ENCODE data around the gene PTMS.
A peak's percentile ranks its signal among the peaks of the same experiment; 100 is the strongest.

PTMS gene

GRCh38 chr12:6790496-6791150 lies 24.5 kb downstream of the PTMS start:
- peak; percentile 74 for DNase-seq

DNA sequence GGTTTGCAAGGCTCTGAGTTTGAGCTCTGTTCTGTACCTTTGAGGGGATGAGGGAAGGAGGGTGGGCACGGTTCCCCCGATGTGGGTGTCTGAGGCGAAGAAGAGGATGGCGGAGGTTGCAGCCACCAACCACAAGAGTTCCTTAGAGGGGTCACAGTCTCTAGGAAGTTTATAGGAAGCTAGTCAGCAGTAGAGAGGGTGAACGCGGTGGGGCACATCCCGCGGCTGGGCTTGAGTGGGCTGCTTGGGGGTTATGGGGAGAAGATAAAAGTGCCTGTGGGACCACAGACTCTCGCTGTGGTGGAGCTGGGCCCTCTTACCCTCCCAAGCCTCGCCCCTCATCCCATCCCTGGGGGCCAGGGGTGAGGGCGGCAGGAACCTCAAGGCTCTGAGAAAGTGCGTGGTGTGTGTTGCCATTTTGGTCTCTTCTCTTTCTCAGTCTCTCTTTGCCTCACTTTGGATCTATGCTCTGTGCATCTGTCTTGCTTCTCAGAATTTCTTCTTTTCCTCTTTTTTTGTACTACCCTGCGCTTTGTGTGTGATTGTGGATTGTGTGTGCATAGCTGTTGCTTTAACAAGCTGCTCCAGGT lies 25.9 kb downstream of the PTMS start:
- DNase-seq: peak; percentile 36

DNA sequence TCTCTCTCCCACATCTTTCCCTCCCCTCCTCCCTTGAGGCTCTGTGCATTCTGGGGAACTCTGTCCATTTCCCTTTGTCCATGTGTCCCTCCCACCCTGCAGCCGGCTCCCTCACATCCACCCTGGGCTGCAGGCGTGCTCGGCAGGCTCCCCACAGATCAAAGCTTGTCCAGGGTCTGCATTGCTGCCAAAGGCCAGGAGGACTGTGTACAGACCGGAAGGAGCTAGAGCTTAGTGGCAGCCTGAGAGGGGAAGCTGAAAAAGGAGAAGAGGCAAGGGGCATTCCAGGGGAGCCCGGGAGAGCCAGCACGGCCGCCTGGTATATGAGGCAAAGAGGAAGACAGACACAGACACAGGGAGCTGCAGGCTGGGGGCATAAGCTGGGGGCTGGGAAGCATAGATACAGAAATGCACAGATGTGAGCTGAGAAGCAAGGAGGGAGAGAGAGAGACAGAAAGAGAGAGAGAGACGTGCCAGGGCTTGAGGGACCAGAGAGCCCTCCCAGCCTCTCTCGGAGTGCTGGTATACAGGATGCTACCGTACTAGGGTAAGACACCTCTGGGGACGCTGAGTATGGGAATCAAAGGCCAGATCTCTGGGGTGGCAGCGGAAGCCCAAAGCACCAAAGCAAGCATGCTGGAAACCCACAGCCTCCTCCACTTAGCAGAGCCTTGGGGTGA lies 26.5 kb downstream of the PTMS start:
- DNase-seq: peak; percentile 62

- DNase-seq: no peak
Observed at GRCh38 chr12:6795088-6795487, 28.9 kb downstream of the PTMS start.

GRCh38 chr12:6796576-6796975 lies 30.4 kb downstream of the PTMS start:
- DNase-seq: no peak

DNA sequence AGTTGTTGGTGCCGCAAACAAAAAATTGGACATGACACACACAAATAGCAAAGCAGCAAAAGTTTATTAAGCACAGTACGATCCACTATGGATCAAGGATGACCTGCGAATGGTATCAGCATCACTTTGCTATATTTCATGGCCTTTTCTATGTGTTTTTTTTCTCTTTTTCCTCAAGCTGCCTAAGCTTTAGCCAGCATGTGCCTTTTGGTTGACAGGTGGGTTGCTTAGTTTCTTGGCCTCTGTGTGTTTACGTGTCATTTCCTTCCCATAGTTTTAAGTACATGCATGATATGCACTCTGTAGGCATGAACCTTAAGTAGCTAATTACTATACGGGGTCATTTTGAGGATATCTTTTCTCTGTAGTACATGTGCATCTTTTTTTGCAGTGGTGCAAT lies 33.0 kb downstream of the PTMS start:
- no peak for DNase-seq

GRCh38 chr12:6807170-6807569 lies 41.0 kb downstream of the PTMS start:
- no peak for DNase-seq

DNA sequence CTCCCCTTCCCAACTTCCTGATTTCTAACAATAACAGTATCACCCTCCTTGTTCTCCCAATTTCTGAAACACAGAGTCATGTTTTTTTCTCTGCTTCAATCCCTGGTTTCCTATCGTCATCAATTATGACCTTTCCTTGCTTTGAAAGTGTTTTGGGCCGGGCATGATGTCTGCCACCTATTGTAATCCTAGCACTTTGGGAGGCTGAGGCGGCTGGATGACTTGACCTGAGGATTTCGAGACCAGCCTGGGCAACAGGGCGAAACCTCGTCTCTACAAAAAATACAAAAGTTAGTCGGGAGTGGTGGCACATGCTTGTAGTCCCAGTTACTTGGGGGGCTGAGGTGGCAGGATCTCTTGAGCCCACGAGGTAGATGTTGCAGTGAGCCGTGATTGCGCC lies 42.9 kb downstream of the PTMS start:
- no peak for DNase-seq

DNA sequence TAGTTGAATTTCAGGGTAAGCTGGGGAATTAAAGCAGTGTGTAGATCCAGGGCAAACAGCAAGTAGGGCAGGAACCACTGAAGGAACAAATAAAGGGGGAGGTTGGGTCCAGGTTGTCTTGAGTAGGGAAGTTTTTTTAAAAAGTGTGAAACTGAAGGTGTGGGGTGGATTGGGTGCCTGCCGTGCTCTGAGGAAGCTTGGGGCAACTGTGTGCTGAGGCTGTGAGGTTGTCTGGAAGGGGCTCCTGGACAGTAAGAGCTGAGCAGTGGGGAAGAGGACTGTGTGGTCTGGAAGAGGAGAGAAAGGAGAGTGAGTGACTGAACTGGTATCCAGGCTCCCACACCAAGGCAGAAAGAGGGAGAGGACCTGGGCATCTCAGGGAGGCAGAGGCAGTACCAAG lies 44.6 kb downstream of the PTMS start:
- DNase-seq: no peak

DNA sequence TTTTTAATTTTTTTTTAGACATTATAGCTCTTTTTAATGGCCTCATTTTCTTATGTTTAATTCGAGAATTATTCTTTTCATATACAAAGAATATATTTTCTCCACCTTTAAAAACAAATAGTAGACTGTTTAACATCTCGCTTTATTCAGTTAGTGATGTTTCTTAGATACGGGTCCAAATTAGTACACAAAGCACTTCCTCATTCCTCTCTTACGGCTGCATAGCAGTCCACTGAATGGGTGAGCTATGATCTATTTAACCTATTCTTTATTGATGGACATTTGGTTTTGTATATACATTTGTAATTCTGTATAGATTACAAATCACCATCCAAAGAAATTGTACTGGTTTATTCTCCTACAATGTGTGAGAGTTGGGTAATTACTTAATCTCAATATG lies 47.2 kb downstream of the PTMS start:
- no peak for DNase-seq

- no peak for DNase-seq
Observed at GRCh38 chr12:6816598-6816997, 50.4 kb downstream of the PTMS start.

GRCh38 chr12:6817098-6817497 lies 50.9 kb downstream of the PTMS start:
- no peak for DNase-seq

DNA sequence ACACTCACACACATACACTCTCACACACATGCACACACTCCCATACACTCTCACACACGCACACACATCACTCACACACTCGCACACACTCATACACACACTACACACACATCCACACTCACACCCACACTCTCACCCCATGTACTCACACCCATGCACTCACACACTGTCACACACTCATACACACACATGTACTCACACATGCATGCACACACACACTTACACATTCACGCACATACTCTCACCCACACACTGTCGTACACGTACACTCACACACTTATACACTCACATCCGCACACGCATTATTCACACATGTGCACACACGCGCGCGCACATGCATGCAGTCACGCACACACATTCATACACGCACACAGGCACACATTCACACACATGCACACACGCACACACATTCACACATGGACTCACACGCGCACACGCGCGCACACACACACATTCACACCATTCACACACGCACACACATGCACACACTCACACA lies 51.5 kb downstream of the PTMS start:
- no peak for DNase-seq

- no peak for DNase-seq
Observed at GRCh38 chr12:6818222-6818621, 52.1 kb downstream of the PTMS start.

GRCh38 chr12:6818645-6819044 lies 52.5 kb downstream of the PTMS start:
- no peak for DNase-seq

DNA sequence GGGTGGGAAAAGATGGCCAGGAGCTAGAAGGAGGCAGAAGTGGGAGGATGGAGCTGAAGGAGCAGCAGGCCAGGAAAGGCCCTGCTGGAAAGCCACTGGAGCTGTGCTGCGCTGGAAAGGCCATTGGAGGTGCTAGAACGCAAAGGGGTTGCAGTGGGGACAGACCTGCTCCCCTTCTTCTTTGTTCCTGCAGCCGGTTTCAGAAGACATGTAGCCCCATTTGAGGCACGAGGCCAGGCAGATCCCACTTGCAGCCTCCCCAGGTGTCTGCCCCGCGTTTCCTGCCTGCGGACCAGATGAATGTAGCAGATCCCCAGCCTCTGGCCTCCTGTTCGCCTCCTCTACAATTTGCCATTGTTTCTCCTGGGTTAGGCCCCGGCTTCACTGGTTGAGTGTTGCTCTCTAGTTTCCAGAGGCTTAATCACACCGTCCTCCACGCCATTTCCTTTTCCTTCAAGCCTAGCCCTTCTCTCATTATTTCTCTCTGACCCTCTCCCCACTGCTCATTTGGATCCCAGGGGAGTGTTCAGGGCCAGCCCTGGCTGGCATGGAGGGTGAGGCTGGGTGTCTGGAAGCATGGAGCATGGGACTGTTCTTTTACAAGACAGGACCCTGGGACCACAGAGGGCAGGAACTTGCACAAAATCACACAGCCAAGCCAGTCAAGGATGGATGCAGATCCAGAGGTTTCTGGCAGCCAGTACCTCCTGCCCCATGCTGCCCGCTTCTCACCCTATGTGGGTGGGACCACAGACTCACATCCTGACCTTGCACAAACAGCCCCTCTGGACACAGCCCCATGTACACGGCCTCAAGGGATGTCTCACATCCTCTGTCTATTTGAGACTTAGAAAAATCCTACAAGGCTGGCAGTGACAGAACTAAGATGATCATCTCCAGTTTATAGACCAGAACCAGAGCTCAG lies 53.2 kb downstream of the PTMS start:
- DNase-seq: no peak

DNA sequence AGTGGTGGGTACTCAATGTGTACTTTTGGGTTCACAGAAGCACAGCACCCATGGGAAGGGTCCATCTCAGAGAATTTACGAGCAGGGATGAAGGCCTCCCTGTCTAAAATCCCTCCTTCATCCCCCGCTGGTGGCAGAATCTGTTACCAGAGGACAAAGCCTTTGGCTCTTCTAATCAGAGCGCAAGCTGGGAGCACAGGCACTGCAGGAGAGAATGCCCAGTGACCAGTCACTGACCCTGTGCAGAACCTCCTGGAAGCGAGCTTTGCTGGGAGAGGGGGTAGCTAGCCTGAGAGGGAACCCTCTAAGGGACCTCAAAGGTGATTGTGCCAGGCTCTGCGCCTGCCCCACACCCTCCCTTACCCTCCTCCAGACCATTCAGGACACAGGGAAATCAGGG lies 54.0 kb downstream of the PTMS start:
- DNase-seq: no peak

Data from activated CD4-positive, alpha-beta T cell treated with anti-CD3 and anti-CD28 coated beads, Interleukin-2, Interleukin-6, amounts not matched to agents 100 ng/mL and 50 ng/mL, durations not matched to agents 16 hours and 8 hours (primary cell).